PFSK-1 (cell line): ENCODE results near the gene CADM2.

ENCODE experiments used
- FOXP2 ChIP-seq: optimal IDR thresholded peaks from 2 replicates; pipeline ENCODE3; 2011; ENCODE audit warnings: borderline replicate concordance, control low read depth, inconsistent platforms; ENCODE audit not compliant: insufficient read depth; ENCODE audit errors: extremely low read length, extremely low read depth
- POLR2AphosphoS5 ChIP-seq: IDR thresholded peaks from 2 replicates; pipeline ENCODE4 v1.6.1; 2012; ENCODE audit warnings: low read depth, mild to moderate bottlenecking, control low read depth, low read length, moderate library complexity
- SIN3A ChIP-seq: IDR thresholded peaks from 2 replicates; pipeline ENCODE4 v1.6.1; 2012; ENCODE audit warnings: mild to moderate bottlenecking, low read length, moderate library complexity, borderline replicate concordance; ENCODE audit not compliant: insufficient read depth
- TAF1 ChIP-seq: IDR thresholded peaks from 2 replicates; pipeline ENCODE4 v1.6.1; 2012; ENCODE audit warnings: low read length, control low read depth, borderline replicate concordance; ENCODE audit not compliant: insufficient read depth
- TF ChIP-seq, protein P1 (sequence below), 2 experiments: IDR thresholded peaks; 2 replicates each; pipeline versions ENCODE4 v1.6.1 to v1.8.0; 2011 to 2012; ENCODE audit warnings: low read depth in 2 of 2, low read length in 2 of 2, control low read depth in 1 of 2, inconsistent platforms in 1 of 2, mild to moderate bottlenecking in 1 of 2, moderate library complexity in 1 of 2; ENCODE audit not compliant: insufficient read depth in 1 of 2

CADM2 gene

GRCh38 chr3:85321892-85322291 lies 363.1 kb downstream of the CADM2 start:
- no peak for TF ChIP-seq POLR2AphosphoS5
- TF ChIP-seq TAF1: no peak
- no peak for TF ChIP-seq FOXP2
- no peak for TF ChIP-seq SIN3A
- TF ChIP-seq, protein P1, sequence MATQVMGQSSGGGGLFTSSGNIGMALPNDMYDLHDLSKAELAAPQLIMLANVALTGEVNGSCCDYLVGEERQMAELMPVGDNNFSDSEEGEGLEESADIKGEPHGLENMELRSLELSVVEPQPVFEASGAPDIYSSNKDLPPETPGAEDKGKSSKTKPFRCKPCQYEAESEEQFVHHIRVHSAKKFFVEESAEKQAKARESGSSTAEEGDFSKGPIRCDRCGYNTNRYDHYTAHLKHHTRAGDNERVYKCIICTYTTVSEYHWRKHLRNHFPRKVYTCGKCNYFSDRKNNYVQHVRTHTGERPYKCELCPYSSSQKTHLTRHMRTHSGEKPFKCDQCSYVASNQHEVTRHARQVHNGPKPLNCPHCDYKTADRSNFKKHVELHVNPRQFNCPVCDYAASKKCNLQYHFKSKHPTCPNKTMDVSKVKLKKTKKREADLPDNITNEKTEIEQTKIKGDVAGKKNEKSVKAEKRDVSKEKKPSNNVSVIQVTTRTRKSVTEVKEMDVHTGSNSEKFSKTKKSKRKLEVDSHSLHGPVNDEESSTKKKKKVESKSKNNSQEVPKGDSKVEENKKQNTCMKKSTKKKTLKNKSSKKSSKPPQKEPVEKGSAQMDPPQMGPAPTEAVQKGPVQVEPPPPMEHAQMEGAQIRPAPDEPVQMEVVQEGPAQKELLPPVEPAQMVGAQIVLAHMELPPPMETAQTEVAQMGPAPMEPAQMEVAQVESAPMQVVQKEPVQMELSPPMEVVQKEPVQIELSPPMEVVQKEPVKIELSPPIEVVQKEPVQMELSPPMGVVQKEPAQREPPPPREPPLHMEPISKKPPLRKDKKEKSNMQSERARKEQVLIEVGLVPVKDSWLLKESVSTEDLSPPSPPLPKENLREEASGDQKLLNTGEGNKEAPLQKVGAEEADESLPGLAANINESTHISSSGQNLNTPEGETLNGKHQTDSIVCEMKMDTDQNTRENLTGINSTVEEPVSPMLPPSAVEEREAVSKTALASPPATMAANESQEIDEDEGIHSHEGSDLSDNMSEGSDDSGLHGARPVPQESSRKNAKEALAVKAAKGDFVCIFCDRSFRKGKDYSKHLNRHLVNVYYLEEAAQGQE (IDR thresholded peaks at IDR 0.05; ENCODE audit: insufficient read depth in 1 of 2, low read depth in 2 of 2, low read length in 2 of 2): no peak

- TF ChIP-seq POLR2AphosphoS5 (no peak), TAF1 (no peak), SIN3A (no peak), FOXP2 (no peak)
- TF ChIP-seq, protein P1 (IDR thresholded peaks at IDR 0.05; ENCODE audit: insufficient read depth in 1 of 2, low read depth in 2 of 2, low read length in 2 of 2): no peak
These were observed 371.3 kb downstream of the CADM2 start for GRCh38 chr3:85330071-85330470.

DNA sequence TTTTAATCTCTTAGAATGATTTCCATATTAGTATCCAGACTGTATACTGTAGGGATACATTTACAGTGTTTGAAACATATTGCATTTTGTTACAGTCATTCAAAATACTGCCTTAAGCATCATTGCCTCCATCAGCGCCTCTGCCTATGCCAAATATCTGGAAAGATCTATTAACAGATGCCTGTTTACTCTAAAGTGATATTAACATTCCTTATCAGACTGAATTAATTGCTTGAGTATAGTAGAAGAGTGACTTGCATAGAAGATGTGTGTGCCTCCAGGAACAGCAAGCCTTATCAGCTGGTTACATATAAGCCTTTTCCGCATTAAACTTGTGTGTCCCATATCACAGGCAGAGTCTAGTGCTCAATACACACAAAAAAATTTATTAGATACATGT lies 379.1 kb downstream of the CADM2 start:
- no peak for TF ChIP-seq POLR2AphosphoS5
- TF ChIP-seq, protein P1 (IDR thresholded peaks at IDR 0.05; ENCODE audit: insufficient read depth in 1 of 2, low read depth in 2 of 2, low read length in 2 of 2): no peak
- no peak for TF ChIP-seq SIN3A
- no peak for TF ChIP-seq FOXP2
- no peak for TF ChIP-seq TAF1

DNA sequence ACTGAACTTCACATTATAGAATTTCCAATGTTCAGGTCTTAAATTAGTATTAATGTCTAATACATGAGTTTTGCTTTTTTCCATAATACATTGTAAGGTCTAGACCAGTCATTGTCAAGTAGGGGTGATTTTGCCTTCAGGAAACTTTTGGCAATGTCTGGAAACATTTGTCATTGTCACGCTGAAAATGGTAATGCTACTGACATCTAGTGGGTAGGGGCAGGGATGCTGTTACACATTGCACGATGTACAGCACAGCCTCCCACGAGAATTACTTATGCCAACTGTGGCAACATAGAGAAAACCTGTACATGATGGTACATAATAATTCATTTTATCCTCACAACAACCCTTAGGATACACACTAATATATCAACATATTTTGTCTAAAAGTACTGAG lies 384.1 kb downstream of the CADM2 start:
- no peak for TF ChIP-seq FOXP2

DNA sequence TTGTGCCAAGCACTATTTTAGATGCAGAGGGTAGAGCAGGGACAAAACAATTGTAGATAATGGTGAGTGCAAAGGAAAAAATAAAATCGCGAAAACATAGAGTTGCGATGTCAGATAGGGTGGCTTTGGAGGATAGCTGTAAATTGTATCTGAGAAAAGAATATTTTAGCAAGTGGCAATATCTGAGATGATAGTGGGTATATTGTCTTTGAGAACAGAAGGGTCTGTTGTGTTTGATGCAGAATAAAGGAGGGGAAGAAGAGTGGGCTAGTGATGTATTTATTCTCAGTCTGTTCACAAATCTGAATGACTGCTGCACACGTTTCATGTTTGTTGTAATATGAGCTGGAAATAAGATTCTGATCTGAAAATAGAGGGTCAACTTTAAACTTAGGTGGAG lies 396.8 kb downstream of the CADM2 start:
- TF ChIP-seq POLR2AphosphoS5 (no peak), SIN3A (no peak), FOXP2 (no peak), TAF1 (no peak)
- TF ChIP-seq, protein P1 (IDR thresholded peaks at IDR 0.05; ENCODE audit: insufficient read depth in 1 of 2, low read depth in 2 of 2, low read length in 2 of 2): no peak
